Germinal center (tissue), 1 donor: Measurements from ENCODE around the gene SLIT1.

Experiments used
- DNase-seq: peaks from one replicate; pipeline ENCODE4 v3.0.0; 2012; ENCODE audit warnings: mixed read lengths, low spot score

Gene SLIT1

DNA sequence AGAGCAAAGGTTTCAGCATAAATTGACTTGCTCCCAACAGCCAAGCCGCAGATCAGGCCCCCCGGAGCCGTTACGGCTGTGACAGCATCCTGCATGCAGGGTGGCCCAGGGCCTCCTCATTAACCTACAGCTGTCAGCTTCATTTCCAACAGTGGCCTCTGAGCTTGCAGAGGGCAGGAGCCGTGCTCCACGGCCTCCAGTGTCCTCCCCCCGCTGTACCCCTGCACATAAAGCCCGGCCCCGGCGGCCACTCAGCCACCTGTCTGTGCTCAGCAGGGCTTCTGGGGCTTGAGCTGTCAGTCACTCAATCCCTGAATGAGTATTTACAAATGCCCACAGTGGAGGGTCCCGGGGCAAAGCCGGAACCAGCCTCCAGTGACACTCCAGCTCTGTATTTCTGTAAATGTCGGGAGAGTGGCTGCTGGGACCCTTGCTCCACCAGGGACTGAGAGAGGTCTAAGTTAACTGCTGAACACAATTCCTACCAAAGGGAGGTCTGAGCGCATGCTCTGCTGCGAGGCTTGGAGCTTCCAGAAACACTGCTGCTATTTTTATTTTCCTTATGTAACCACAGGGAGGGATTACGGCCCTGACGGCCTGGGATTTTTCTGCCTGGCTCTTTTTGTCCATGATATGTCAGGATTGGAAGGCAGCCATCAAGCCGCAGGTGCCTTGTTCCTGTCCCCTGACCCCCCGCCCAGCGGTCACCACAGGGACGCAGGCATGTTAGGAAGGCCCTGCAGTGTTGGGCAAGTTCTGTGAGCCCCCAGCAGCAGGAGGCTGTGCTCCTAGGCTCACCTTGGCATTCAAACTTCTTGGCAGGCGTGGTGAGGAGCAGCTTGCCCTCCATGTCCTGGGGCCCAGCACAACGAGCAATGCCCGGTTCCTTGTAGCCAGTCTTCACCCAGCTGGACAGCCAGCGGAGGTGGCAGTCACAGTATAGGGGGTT lies 165.0 kb downstream of the SLIT1 start:
- no peak for DNase-seq

DNA sequence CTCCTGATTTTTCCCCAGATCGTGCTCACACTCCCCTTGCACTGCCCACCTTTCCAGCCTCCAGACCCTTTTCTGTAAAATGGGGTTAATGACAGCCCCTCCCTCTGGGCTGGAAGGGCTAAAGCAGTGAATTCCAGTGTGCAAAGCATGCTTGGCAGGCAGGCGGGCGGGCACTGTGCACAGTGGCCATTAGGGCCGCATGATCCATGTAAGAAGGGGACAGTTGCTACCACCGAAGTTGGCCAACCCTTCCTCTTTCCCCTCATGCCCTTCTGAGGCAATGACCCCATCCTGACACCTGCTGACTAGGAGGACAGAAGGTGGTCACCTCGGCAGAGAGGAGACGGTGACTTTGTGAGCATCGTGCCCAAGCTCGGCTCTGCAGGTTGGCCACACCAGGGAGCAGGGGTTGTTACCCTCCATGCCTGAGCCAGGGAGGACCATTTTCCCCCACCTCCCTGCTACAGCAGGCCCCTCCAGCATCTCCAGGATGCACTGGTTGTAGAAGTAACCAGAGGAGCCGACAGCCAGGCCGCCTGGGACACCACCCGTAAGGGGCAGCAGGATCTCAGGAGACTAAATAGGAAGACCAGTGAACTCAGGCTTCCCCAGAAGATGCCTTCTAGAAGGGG lies 166.4 kb downstream of the SLIT1 start:
- no peak for DNase-seq

DNA sequence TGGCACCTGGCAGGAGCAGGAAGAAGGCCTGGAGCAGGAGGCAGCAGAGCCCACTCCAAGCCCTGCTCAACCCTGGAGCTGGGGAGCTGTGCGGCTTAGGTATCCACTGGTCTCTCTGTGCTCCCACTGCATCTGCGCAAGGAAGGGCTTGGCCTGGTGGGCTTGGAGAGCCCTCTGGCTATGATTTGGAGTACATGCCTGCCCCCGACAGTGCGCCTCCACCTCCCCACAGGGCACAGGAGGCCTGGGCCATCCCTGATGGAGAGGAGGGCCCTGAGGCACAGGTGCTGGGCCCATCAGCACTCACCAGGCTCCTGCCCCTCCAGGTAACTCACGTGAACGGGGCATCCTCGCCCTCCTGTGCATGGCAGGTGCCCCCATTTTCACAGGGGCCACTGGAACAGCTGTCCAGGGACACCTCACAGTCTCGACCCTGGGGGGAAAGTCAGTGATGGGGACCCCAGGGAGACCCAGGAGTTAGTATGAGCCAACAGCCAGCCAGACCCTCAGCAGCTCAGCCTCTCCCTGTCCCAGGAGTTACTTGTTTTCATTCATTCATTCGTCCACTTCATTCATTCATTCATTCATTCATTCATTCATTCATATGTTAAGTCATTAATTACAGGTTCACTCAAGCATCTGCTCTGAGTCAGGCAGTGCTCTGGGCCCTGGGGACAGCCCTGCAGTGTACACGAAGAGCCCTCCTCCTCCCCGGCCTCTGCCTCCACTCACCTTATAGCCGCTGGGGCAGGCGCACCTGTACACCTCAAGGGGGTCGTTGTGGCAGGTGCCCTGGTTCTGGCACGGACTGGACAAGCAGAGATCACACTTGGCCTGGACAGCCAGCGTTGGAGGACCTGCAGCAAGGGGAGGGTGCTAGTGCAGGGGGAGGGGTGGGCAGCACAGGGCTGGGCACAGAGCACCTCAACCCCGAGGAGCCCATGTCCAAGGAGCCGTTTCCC lies 167.2 kb downstream of the SLIT1 start:
- no peak for DNase-seq

DNA sequence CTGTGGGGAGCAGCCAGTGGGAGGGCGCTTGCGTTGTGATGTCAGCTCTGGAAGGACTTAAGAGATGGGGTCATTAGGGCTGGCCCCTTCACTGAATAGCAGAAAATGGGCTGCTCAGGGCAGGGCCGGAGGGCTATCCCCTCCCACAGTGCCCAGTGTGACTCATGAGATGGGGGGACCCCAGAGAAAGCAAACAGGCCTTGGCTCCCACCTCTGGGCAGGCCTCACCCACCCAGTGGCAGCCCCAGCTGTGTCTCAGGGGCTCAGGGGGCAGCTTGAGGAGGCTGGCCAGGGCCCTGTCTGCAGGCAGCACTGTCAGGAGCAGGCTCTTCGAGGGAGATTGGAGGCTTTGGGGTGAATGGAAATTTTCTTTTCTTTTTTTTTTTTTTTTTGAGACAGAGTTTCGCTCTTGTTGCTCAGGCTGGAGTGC lies 168.3 kb downstream of the SLIT1 start:
- DNase-seq: no peak

DNA sequence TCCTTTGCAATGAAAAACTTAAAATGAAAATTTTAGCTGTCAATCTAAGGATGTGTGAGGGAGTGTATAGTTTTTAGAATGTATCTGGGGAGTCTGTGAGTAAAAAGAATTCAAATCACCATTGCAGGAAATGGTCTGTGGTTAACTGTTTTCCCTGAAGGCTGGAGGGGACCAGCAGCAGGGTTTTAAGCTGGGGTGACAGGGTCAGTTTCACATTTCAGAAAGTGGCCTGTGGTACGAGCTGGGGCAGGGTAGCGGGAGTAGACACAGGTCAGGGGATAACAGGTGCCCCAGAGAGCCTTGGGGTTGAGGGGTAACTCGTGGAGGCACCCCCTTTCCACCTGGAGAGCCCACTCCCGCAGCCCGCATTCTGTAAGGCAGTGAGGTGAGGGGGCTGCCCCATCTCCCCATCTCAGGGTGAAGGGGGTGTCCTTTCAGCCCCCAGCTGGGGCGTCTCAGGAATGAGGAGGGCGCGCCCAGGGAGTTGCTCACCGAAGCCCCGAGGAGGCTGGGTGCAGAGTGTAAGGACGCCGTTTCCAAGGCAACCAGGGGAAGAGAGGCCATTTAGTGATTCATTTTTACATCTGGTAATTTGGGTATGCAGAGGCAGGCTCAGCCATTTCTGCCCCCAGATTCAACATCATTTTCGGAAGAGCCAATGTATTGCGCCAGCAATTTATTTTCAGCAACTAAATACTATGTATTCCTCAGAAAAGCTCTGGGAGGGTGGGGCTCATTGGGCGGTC lies 168.9 kb downstream of the SLIT1 start:
- DNase-seq: peak; percentile 59

DNA sequence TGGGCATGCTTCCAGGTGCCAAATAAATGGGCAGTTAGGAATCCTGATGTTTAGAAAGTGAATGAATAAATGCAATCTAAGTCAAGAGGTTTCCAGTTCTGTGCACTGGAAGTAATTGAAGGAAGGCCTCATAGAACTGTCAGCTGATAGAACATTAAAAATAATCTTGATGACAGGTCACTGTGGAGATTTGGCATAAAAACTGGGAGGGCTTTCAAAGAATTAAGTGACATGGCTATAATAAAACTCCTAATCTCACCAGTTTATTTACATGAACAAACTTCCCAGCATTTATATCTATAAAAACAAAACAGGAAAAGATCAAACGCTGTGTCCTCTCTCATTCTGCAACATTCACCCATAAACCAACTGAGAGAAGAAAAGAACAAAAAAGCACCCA lies 170.5 kb downstream of the SLIT1 start:
- DNase-seq: no peak

DNA sequence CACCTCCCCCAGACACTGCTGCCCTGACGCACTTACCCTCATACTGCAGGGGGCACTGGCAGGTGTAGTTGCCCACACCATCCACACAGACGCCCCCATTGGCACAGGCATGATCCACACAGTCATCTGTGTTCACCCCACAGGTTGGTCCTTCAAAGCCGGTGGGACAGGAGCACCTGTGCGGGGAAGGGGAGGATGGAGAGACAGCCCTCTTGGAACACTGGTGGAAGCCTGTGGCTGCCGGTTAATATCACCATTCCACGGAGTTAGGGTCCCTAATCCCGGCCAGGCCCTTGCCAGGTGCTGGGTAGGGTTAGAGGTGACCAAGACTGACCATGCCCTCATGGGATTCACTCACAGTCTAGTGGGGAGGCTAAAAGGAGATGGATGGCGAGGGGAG lies 171.8 kb downstream of the SLIT1 start:
- no peak for DNase-seq

DNA sequence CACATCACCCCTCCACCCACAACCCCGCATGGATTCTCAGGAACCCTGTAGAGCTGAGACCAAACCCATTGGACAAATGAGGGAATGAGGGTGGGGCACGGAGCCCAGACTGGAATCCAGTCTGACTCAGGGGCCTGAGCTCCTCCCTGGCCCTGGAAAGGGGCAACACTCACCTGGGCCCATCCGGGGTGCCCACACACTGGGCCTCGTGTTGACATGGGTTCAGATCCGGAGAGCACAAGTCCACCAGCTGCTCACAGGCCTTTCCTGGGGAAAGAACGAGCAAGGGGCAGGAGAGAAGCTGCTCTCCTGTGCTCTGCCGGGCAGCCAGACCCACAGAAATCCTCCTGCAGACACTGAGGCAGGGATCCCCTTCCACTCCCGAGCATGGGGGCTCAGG lies 172.2 kb downstream of the SLIT1 start:
- DNase-seq: no peak

DNA sequence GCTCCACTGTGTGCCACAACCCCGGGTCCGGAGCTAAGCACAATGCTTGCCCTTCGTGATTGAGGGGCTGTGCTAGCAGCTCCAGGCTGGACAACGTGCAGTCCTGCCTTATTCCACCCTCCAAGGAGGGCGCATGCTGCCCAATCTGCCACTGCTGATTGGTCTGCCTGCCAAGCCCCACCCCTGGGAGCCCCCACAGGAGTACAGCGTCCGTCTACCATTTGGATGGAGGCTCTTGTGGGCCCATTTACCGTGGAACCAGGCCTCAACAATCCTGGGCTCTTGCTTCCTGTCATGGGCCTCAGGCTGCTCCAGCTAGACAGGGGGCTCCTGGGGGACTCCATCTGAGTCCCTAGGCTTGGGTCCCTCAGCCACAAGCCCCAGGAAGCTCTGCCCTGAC lies 173.3 kb downstream of the SLIT1 start:
- DNase-seq: no peak

DNA sequence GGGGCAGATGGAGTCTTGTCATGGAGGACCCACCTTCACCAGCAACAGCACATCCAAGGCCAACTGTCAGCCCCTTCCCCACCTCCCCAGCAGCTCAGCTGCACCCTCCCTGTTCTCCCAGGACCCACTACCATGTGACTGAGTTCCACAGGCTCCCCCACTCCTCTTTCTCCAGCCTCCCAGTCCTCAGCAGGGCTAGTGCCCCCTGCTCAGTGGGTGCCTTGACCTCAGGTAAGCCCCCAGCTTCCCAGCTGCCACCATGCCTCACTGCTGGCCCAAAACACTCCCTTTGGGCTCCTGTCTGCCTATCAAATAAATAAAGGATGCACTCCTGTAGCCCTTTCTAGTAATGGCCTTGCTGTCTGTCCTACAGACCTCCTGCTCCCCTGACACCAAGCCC lies 174.4 kb downstream of the SLIT1 start:
- no peak for DNase-seq

DNA sequence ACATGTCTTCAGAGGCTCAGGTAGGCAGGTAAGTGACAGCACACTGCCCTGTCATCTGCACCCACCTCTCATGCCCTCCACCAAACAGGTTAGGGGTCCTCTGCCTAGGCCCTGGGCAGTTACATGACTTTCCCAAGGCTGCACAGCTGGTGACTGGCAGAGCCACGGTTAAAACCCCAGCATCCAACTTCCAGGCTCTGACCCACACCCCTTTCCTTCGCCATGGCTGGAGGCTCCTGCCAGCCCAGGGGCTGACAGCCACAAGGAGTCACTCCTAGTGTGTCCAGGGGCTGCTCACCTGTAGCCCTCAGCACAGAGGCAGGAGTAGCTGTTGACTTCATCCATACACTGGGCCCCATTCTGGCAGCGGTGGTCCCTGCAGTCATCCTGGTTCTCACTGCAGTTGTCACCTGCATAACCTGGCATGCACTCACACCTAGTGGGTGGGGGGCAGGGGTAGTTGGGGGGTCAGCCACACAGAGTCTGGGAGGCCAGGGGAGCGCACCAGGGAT lies 175.0 kb downstream of the SLIT1 start:
- no peak for DNase-seq

DNA sequence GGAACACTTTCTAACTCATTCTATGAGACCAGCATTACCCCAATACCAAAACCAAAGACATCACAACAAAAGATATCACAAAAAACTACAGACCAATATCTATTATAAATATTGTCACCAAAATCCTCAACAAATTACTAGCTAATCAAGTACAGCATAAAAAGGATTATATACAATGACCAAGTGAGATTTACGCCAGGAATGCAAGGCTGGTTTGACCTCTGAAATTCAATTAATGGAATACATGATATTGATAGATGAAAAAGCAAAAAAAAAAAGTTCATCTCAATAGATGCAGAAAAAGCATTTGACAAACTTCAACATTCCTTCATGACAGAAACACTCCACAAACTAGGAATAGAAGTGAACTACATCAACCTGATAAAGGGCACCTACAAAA lies 178.3 kb downstream of the SLIT1 start:
- DNase-seq: no peak

DNA sequence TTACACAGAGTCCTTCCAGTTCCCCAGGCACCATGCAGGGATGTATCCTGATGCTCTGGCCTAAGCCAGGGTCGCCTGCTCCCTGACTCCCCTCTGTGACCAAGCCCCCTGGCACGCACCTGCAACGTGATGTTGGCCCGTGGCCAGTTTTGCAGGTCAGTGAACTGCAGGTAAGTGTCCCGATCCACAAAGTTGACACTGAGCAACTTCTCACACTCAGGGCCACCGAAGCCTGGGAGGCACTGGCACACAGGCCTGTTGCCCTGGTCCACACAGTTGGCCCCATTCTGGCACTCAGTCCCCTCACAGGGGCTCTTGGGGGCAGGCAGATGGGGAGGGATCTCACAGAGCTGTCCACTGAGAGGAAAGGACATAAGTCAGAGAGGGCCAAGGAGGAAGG lies 179.4 kb downstream of the SLIT1 start:
- DNase-seq: no peak

DNA sequence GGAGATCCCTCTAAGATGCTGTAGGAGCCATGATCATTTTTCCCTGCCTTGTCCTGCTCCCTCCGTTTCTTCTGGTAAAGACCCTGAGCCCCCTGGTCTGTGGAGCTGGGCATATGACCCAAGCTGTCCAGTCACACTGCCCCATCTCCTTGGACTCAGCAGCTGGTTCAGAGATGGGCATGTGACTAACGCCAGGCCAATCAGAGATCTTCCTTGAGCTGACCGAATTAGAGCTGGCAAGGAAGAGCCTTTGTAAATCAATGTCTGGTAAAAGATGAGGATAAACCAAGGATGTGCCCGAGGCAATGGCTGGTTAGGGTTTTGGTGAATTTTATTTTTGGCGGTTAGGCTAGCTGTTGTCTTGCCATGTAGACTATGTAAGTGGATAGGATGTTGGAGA lies 180.4 kb downstream of the SLIT1 start:
- no peak for DNase-seq

DNA sequence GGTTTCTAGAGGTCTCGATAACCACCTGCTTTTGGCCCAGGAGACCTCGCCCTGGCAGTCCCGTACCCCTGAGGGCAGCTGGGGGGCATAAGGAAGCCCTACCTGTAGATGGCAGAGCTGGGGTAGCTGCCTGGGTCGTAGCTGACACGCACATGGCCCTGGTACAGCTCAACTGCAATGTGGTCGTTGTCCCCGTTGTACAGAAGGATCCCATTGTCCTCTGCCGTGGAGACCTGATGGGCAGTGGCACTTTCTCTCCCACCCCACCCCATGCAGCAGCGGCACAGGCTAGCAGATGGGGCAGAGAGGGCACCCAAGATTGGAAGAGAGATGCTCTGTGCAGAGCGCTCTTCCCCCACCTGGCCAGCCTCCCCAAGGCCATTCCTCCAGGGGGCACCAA lies 181.2 kb downstream of the SLIT1 start:
- no peak for DNase-seq

DNA sequence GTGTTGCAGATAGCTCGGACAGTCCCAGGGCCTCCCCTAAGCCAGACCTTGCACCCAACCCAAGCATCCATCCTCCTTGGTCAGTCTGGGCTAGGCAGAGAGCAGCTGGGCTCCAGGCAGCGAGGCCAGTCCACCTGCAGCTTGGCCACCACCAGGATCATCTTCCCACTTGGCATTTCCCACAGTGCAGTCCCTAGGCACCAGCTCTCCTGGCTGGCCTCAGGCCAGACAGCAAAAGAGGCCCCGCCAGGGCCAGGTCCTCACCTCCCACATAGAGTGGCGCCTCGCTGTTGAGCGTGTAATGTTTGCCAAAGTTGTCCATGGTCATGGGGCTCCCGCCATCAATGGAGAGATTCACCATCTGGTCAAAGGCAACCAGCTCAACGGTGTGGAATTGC lies 182.0 kb downstream of the SLIT1 start:
- no peak for DNase-seq

DNA sequence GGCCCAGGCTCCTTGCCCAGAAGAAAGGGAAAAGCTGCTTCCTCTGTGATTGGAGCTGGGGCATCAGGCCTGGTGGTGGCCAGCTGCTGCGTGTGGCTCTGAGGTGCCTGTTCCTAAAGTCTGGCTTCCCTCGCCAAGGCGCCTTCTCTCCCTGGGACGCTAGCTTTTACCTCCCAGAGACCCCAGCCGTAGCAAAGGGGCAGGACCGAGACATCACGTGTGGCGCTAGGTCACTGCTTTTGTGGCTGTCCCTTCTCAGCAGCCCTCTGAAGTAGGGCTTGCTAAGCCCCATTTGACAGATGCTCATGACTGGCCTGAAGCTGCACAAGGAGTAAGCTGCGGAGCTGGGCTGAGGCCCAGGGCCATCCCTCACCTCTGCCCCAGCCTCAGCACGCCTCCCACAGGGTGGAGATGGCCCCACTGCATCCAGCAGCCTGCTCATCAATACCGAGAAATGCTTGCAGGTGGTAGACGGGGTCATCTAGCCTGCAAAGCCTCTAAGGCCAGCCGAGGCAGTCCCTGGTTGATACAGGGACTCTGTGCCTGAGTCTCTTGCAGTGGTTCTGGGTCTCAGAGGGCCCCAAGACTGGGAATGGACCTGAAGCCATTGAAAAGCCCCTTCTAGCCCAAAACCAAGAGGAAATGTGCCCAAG lies 182.5 kb downstream of the SLIT1 start:
- no peak for DNase-seq

DNA sequence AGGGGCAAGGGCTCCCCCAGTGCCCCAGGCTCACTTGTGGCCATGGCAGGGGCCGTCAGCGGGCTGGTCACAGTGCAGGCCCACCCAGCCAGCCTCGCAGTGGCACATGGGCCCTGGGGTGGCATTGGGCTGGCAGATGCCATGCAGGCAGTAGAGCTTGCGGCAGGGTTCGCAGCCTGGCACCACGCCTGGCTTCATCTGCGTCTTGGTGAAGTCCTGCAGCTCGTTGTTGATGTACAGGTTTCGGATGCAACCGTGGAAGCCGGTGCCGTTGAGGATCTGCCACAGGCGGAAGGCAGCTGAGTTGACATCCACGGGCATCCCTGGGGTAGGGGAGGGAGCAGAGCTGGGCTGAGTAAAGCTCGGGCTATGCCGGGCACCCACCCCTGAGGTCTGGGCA lies 183.1 kb downstream of the SLIT1 start:
- no peak for DNase-seq

DNA sequence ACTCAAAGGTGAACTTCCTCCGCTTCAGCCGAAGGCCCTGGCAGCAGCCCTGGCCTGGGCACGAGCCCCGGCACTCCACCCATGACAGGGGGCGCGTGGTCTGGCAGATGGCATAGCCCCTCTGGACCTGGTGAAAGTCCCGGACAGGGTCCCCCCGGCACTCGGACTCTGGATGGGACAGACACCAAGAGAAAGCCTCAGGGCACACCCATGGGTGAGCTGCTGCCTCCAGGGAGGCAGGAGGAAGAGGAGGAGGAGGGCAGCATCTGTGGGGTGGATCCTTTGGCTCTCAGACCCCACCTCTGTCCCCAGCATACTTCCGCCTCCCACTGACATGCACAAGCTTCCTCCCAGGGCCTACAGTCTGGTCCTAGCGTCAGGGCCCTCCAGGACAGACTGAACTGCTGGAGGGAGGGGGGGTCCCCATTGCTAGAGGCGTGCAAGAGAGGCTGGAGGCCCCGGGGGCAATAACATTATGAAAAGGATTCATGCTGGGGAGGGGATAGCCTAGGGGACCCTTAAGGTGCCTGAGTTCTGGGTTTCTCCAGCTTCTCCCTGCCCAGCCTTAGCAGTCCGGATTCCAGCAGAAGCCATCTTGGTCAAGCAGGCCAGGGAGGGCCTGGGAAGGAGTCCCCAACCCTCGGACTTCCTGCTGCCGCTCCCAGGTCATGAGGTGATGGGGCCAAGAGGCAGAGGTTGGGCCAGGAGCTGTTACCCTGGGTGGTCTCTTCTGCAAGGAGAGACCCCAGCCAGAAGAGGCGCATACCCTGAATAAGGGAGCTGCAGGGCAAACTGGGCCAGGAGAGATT lies 184.4 kb downstream of the SLIT1 start:
- no peak for DNase-seq
